GM15510 (cell line): Measurements from ENCODE around the gene ZNF57.

Experiments
- POLR2A ChIP-seq: IDR thresholded peaks from 3 replicates; pipeline ENCODE4 v1.6.1; 2011; ENCODE audit warnings: borderline replicate concordance; ENCODE audit not compliant: insufficient read length; ENCODE audit errors: extremely low read depth

The ZNF57 gene

DNA sequence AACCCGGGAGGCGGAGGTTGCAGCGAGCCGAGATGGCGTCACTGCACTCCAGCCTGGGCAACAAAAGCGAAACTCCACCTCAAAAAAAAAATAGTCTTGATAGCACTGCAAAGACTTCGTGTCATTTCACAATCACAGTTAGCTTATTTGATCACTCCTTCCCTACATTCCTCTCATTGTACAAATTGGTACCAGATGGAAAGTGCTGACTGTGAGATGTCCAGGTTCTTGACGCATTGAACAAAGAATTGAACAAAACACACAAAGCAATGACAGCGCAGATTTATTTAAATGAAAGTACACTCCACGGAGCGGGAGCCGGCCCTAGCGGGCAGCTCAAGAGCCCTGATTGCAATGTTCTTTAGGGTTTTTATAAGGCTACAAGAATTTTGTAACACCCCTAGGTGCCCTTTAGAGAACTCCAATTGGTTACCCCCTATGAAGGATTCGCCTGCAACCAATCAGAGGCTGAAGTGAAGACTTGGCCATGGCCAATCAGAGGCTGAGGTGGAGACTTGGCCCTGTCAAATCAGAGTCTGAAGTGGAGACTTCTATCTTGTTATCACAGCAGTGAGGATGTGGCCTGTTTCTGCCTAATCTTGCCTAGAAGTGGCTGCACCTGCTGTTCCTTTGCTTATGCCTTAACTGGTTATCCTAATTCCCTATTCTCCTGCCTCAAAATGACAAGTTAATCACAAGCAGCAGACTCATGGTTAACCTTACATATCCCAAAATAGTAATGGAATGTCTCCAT is 16.9 kb upstream of the ZNF57 start:
- no peak for TF ChIP-seq POLR2A

- no peak for TF ChIP-seq POLR2A
These were observed 15.0 kb upstream of the ZNF57 start for GRCh38 chr19:2885736-2886135.

DNA sequence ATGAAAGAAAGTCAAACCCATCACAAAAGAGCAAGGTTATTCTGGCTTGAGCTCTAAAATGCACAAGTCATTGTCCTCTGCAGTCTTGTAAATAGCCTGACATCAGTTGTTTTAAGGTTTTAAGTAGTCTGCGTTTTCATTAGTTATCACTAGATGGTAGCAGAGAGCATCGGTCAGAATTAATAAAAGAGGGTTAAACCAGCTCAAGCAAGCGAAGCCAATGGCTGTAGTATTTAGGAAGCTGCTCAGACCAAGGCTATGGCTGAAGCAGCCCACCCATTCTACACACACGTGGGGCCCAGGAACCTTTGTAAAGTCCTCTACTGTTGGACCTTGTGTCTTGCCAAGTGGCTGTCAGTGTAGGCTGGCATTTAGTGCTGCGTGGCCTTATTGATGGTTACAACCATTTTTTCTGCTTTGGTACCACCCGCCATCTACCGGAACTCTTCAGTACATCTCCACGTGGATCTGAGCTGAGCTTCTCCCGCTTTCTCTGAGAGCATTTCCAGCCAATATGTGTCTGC is 13.3 kb upstream of the ZNF57 start:
- TF ChIP-seq POLR2A, result no peak

DNA sequence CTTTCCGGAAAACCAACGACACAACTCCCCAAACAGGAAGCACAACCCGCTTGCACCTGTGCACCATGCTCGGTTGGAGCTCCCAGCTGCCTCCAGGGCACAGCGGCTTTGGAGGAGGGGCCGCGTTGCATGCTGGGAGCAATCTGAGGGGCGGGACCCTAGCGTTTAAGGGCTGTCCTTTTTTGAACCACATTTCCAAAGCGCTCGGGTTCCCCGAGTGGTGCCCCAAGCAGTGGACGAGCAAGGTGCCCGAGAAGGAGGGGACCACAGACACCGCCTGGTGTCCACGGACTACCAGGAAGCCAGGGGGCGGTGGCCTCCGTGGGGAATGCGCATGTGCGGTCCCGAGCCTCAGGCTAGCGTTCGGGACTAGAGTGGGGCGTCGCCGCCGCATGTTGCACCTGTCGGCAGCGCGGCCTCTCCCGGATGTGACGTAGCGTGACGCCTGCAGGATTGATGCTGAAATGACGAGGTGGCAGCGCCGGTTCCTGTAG is 11.9 kb upstream of the ZNF57 start:
- TF ChIP-seq POLR2A, result no peak

GRCh38 chr19:2896694-2897093 is 4.0 kb upstream of the ZNF57 start:
- TF ChIP-seq POLR2A, result no peak

- TF ChIP-seq POLR2A, result no peak
These were observed 2.0 kb downstream of the ZNF57 start for GRCh38 chr19:2902590-2903218.

DNA sequence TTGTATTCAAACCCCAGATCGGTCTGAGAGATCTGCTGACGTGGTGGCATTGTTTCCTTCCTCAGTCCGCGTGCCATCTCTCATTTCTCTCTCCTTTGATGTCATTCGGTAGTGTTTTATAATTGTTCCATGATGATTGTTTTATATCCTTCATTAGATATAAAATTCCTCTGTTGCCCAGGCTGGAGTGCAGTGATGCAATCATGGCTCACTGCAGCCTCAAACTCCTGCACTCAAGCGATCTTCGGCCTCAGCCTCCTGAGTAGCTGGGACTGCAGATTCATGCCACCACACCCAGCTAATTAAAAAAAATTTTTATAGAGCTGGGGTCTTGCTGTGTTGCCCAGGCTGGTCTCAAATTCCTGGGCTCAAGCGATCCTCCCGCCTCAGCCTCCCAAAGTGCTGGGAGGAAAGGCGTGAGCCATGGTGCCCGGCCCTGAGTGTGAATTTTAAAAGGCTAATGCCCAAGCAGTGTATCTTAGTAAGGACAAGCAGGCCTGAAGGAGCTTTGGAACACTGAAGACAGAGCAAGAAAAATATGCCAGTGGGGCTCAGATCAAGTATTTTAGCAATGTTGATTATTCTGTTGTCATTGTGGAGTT is 5.3 kb downstream of the ZNF57 start:
- TF ChIP-seq POLR2A, result no peak

DNA sequence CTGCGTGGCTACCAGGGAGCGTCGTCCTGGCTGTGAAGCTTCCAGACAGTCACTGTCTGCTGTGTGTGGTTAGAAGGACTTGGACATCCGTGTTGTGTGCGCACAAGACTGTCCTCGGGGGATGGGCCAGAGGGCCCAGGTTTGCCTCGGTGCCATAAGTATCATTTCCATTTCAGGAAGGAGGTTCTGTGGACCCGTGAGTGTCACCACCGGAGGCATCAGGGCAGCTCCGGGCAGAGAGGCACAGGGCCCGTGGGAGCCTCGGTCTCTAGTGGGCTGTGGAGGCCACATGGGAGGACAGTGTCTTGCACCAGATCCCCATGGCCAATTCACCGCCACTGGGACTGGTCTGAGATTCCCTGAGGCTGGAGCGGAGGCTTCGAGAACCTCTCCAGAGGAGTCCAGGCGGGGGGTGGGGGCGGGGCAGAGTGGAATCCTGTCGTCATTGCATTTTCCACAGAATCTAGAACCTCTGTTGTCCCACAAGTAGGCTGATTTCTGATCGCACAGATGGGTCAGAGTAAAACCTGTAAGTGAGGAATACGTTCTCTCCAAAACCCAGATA is 6.0 kb downstream of the ZNF57 start:
- TF ChIP-seq POLR2A, result no peak

DNA sequence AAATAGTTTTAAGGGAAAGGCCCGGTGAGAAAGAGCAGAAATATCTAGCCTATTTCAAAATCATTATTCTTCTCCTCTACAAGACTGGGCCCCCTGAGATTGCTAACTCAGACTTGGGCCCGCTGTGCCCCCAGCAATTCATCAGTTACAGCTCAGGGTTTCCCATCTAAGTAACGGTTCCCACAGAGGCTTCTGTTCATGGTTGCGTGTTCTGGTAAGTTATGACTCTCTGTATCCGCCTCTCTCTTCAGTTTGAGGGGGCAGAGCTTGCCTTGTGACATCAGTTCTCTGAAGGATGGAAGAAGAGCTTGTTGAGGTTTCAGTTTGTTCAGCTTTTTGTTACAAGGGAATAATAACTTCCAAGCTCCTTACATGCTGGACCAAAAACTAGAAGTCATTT is 11.6 kb downstream of the ZNF57 start:
- TF ChIP-seq POLR2A, result no peak

GRCh38 chr19:2917275-2918184 is 16.8 kb downstream of the ZNF57 start:
- no peak for TF ChIP-seq POLR2A

- TF ChIP-seq POLR2A, result no peak
These were observed 22.3 kb downstream of the ZNF57 start for GRCh38 chr19:2922987-2923386.

GRCh38 chr19:2923510-2923909 is 22.8 kb downstream of the ZNF57 start:
- no peak for TF ChIP-seq POLR2A

DNA sequence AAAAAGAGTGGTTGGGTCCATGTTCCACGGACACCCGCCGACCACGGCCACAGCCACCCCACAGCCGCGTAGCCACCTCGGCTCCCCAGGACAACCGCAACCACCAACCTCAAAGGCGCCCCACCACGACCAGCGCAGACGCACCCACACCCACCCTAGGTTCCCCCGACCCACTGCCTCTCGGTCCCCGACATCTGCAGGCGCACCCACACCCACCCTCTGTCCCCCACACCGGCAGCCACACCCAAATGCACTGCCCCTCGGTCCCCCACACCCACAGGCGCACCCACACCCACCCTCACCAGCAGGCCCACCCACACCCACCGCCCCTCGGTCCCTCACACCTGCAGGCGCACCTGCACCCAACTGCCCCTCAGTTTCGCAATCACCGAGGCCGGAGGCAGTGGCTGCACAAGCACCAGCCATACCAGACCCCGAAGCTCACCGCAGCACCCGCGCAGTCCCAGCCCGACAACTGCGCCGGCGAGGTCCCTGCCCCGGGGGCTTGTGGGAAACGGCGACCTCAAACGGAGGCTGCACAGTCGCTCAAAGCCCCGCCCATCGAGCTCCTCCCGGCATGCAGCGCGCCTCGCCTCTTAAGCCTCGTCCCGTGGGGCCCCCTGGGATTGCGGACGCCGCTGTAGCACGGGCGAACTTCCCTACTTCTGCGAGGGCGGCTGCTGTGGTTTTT is 25.8 kb downstream of the ZNF57 start:
- TF ChIP-seq POLR2A, result no peak

GRCh38 chr19:2927032-2927430 is 26.3 kb downstream of the ZNF57 start:
- TF ChIP-seq POLR2A, result no peak
